Osteoblast (primary cell): ENCODE data around the gene BMPR1B. TPM values are rescaled to one million over a fixed set of nuclear protein-coding genes. Genes with fewer than 3 reads are reported as not detected.

Source experiments
- DNase-seq: peaks from one replicate; pipeline ENCODE4 v3.0.0; 2011; ENCODE audit warnings: low spot score, mixed read lengths; ENCODE audit not compliant: insufficient read length; ENCODE audit errors: missing footprints
- H2AFZ ChIP-seq: 2 replicates; pipeline ENCODE4 v1.6.0; 2011; ENCODE audit warnings: mild to moderate bottlenecking, low read length
- H3K27ac ChIP-seq: 2 replicates; pipeline ENCODE4 v1.5.1; 2011; ENCODE audit warnings: mild to moderate bottlenecking, low read depth, low read length, moderate library complexity
- H3K27me3 ChIP-seq: 2 replicates; pipeline ENCODE4 v1.6.0; 2012; ENCODE audit warnings: mild to moderate bottlenecking, control low read depth, inconsistent platforms, low read length, moderate library complexity; ENCODE audit not compliant: insufficient read depth
- H3K36me3 ChIP-seq: 2 replicates; pipeline ENCODE4 v1.5.1; 2011; ENCODE audit warnings: mild to moderate bottlenecking, low read length, control low read depth, moderate library complexity; ENCODE audit not compliant: insufficient read depth
- H3K4me1 ChIP-seq: 2 replicates; pipeline ENCODE4 v1.5.1; 2011; ENCODE audit warnings: mild to moderate bottlenecking, low read length, control low read depth, moderate library complexity; ENCODE audit not compliant: insufficient read depth
- H3K4me2 ChIP-seq: 2 replicates; pipeline ENCODE4 v1.6.0; 2011; ENCODE audit warnings: mild to moderate bottlenecking, low read length; ENCODE audit not compliant: insufficient read depth
- H3K4me3 ChIP-seq: fragments of 200-600 bp; sonication (generic); 3 replicates; pipeline ENCODE4 v1.5.1; 2012; ENCODE audit warnings: mild to moderate bottlenecking, low read length, inconsistent platforms; ENCODE audit not compliant: insufficient read depth
- H3K79me2 ChIP-seq: 2 replicates; pipeline ENCODE4 v1.6.0; 2012; ENCODE audit warnings: mild to moderate bottlenecking, low read length, control low read depth, inconsistent platforms; ENCODE audit not compliant: insufficient read depth
- H3K9me3 ChIP-seq: 2 replicates; pipeline ENCODE4 v1.5.1; 2011; ENCODE audit warnings: low read depth, low read length, control low read depth
- H4K20me1 ChIP-seq: 2 replicates; pipeline ENCODE4 v1.6.0; 2012; ENCODE audit warnings: mild to moderate bottlenecking, low read length, control low read depth; ENCODE audit not compliant: insufficient read depth
- CTCF ChIP-seq: IDR thresholded peaks from 2 replicates; pipeline ENCODE4 v1.5.1; 2011; ENCODE audit warnings: mild to moderate bottlenecking, low read depth, low read length, moderate library complexity; ENCODE audit errors: extremely low read depth
- total RNA-seq: library from RNA; depleted of rRNA; stranded (reverse); fragments of >200 nt; gene quantifications from 2 replicates; pipeline ENCODE4 v1.2.3, GENCODE V29; 2012

Gene BMPR1B
- total RNA-seq, 1 donor: 2.5 TPM

GRCh38 chr4:94811643-94812042, 53.9 kb downstream of the BMPR1B start:
- no peak overlapping the region for H3K27ac ChIP-seq
- no peak for TF ChIP-seq CTCF
- DNase-seq: no peak
- no peak overlapping the region for H2AFZ ChIP-seq
- H3K4me1 ChIP-seq: no peaks in the 10 kb centered on the region
- H3K27me3 ChIP-seq: peaks cover 5% of the 10 kb centered on the region
- H4K20me1 ChIP-seq: no peaks in the 10 kb centered on the region
- H3K9me3 ChIP-seq: no peaks in the 10 kb centered on the region
- no peaks in the 10 kb centered on the region for H3K79me2 ChIP-seq
- H3K4me2 ChIP-seq: no peak overlapping the region
- no peak overlapping the region for H3K4me3 ChIP-seq
- H3K36me3 ChIP-seq: no peaks in the 10 kb centered on the region

- Histone ChIP-seq H3K9me3 (no peaks in the 10 kb centered on the region), H3K27me3 (peaks cover 5% of the 10 kb centered on the region), H3K4me2 (no peak overlapping the region), H3K4me3 (no peak overlapping the region), H3K36me3 (no peaks in the 10 kb centered on the region), H3K4me1 (no peaks in the 10 kb centered on the region), H3K79me2 (no peaks in the 10 kb centered on the region), H2AFZ (no peak overlapping the region), H4K20me1 (no peaks in the 10 kb centered on the region), H3K27ac (no peak overlapping the region)
- no peak for TF ChIP-seq CTCF
- no peak for DNase-seq
Measured at GRCh38 chr4:94813221-94813620, 55.5 kb downstream of the BMPR1B start.

- DNase-seq: no peak
- Histone ChIP-seq H3K79me2 (no peaks in the 10 kb centered on the region), H3K9me3 (no peaks in the 10 kb centered on the region), H3K27me3 (peaks cover 5% of the 10 kb centered on the region), H3K4me1 (no peaks in the 10 kb centered on the region), H4K20me1 (no peaks in the 10 kb centered on the region), H3K4me2 (no peak overlapping the region), H2AFZ (no peak overlapping the region), H3K36me3 (no peaks in the 10 kb centered on the region), H3K4me3 (no peak overlapping the region), H3K27ac (no peak overlapping the region)
- TF ChIP-seq CTCF: no peak
Measured at GRCh38 chr4:94814237-94814636, 56.5 kb downstream of the BMPR1B start.

GRCh38 chr4:94819371-94820168, 61.8 kb downstream of the BMPR1B start:
- H3K4me2 ChIP-seq: no peak overlapping the region
- no peaks in the 10 kb centered on the region for H3K79me2 ChIP-seq
- no peak for TF ChIP-seq CTCF
- no peaks in the 10 kb centered on the region for H4K20me1 ChIP-seq
- no peaks in the 10 kb centered on the region for H3K4me1 ChIP-seq
- H3K4me3 ChIP-seq: no peak overlapping the region
- H3K27ac ChIP-seq: no peak overlapping the region
- no peaks in the 10 kb centered on the region for H3K36me3 ChIP-seq
- no peak for DNase-seq
- no peak overlapping the region for H2AFZ ChIP-seq
- no peaks in the 10 kb centered on the region for H3K9me3 ChIP-seq
- H3K27me3 ChIP-seq: no peaks in the 10 kb centered on the region
